ENCODE data around the gene POU2F3. TPM values are rescaled to one million over a fixed set of nuclear protein-coding genes. Genes with fewer than 3 reads are reported as not detected.

The POU2F3 gene
- total RNA-seq, 1 donor from 2014 or later, result not detected

DNA sequence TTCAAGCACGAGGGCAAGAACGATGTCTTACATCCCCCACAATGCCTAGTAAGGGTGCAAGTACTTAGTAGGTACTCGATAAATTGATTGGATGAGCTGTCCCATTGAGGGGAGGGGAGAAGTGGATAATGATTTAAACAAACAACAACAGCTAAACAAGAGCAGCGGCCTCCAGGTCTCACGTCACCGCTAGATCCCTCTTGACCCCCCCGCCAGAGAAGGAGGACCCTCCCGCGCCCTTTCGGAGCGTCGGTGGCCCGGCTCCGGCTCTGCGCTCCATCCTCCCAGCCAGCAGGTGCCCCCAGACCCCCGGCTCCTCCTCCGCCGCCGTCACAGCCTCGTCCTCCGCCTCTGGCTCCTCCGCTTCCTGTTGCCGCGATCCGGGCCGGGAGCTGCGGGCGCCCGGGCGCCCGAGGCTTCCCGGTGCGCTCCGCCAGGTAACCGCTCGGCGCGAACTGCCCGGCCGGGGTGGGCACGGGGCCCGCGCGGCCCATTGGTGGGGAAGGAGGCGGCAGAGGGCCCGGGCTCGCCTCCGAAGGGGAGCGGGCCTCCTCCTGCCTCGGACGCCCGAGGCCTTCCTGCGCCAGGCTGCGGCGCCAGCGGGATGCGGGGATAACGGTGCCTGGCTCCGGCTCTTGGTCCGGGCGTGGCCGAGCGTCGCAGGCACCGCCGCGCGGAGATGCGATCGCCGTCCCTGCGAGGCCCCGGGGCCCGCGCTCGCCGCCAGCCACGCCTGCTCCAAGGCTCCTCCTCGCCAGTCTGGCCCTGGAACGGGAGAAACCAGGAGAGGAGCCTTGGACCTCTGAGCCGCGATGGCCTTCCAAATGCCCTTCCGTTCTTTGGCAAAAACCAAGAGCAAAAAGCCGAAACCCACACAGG is 85.2 kb downstream of the POU2F3 start, which contains the start of gene TLCD5:
TLCD5 (plus strand) TSS at position 368 of the 879 bp plus-strand sequence. CDS start 2,143 bp downstream, outside the sequence.
- Mint-ChIP-seq H3K9me3 (ENCODE audit: unreplicated experiment) (no peaks in the 10 kb centered on the region), H3K27me3 (ENCODE audit: unreplicated experiment) (no peaks in the 10 kb centered on the region), H3K27ac (ENCODE audit: unreplicated experiment) (peak within 1 kb of the TSS; percentile 89), H3K36me3 (ENCODE audit: unreplicated experiment) (peaks cover 4% of the 10 kb centered on the region), H3K4me1 (ENCODE audit: unreplicated experiment) (peaks cover 36% of the 10 kb centered on the region), H3K4me3 (ENCODE audit: unreplicated experiment) (peak within 1 kb of the TSS; percentile 85)
- TF ChIP-seq, protein P1, sequence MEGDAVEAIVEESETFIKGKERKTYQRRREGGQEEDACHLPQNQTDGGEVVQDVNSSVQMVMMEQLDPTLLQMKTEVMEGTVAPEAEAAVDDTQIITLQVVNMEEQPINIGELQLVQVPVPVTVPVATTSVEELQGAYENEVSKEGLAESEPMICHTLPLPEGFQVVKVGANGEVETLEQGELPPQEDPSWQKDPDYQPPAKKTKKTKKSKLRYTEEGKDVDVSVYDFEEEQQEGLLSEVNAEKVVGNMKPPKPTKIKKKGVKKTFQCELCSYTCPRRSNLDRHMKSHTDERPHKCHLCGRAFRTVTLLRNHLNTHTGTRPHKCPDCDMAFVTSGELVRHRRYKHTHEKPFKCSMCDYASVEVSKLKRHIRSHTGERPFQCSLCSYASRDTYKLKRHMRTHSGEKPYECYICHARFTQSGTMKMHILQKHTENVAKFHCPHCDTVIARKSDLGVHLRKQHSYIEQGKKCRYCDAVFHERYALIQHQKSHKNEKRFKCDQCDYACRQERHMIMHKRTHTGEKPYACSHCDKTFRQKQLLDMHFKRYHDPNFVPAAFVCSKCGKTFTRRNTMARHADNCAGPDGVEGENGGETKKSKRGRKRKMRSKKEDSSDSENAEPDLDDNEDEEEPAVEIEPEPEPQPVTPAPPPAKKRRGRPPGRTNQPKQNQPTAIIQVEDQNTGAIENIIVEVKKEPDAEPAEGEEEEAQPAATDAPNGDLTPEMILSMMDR (IDR thresholded peaks at IDR 0.05), result peak; percentile 37
- peak; percentile 92 for DNase-seq (ENCODE audit: extremely low spot score, unreplicated experiment)

GRCh38 chr11:120326228-120326627 is 86.3 kb downstream of the POU2F3 start:
- peaks cover 46% of the 10 kb centered on the region for H3K4me1 Mint-ChIP-seq (ENCODE audit: unreplicated experiment)
- no peak for DNase-seq (ENCODE audit: extremely low spot score, unreplicated experiment)
- H3K4me3 Mint-ChIP-seq (ENCODE audit: unreplicated experiment), result peak overlapping the region; percentile 85
- peak overlapping the region; percentile 89 for H3K27ac Mint-ChIP-seq (ENCODE audit: unreplicated experiment)
- H3K27me3 Mint-ChIP-seq (ENCODE audit: unreplicated experiment), result no peaks in the 10 kb centered on the region
- H3K9me3 Mint-ChIP-seq (ENCODE audit: unreplicated experiment), result no peaks in the 10 kb centered on the region
- H3K36me3 Mint-ChIP-seq (ENCODE audit: unreplicated experiment), result peaks cover 6% of the 10 kb centered on the region
- TF ChIP-seq, protein P1 (IDR thresholded peaks at IDR 0.05), result no peak

- peak overlapping the region; percentile 85 for H3K4me3 Mint-ChIP-seq (ENCODE audit: unreplicated experiment)
- no peak for DNase-seq (ENCODE audit: extremely low spot score, unreplicated experiment)
These were observed 86.9 kb downstream of the POU2F3 start for GRCh38 chr11:120326845-120327281.

GRCh38 chr11:120327311-120327710 is 87.4 kb downstream of the POU2F3 start:
- H3K4me1 Mint-ChIP-seq (ENCODE audit: unreplicated experiment), result peaks cover 57% of the 10 kb centered on the region
- H3K36me3 Mint-ChIP-seq (ENCODE audit: unreplicated experiment), result peaks cover 6% of the 10 kb centered on the region
- TF ChIP-seq, protein P1 (IDR thresholded peaks at IDR 0.05), result no peak
- no peaks in the 10 kb centered on the region for H3K27me3 Mint-ChIP-seq (ENCODE audit: unreplicated experiment)
- no peak overlapping the region for H3K27ac Mint-ChIP-seq (ENCODE audit: unreplicated experiment)
- H3K4me3 Mint-ChIP-seq (ENCODE audit: unreplicated experiment), result no peak overlapping the region
- no peak for DNase-seq (ENCODE audit: extremely low spot score, unreplicated experiment)
- no peaks in the 10 kb centered on the region for H3K9me3 Mint-ChIP-seq (ENCODE audit: unreplicated experiment)

More at GRCh38 chr11:120326845-120327281, 86.9 kb downstream of the POU2F3 start:
- H3K4me1 Mint-ChIP-seq (ENCODE audit: unreplicated experiment), result peaks cover 53% of the 10 kb centered on the region
- H3K27ac Mint-ChIP-seq (ENCODE audit: unreplicated experiment), result peak overlapping the region; percentile 67
- H3K36me3 Mint-ChIP-seq (ENCODE audit: unreplicated experiment), result peaks cover 6% of the 10 kb centered on the region
- TF ChIP-seq, protein P1 (IDR thresholded peaks at IDR 0.05), result no peak
- H3K27me3 Mint-ChIP-seq (ENCODE audit: unreplicated experiment), result no peaks in the 10 kb centered on the region
- H3K9me3 Mint-ChIP-seq (ENCODE audit: unreplicated experiment), result no peaks in the 10 kb centered on the region

- peaks cover 68% of the 10 kb centered on the region for H3K4me1 Mint-ChIP-seq (ENCODE audit: unreplicated experiment)
- H3K36me3 Mint-ChIP-seq (ENCODE audit: unreplicated experiment), result peaks cover 6% of the 10 kb centered on the region
- no peaks in the 10 kb centered on the region for H3K9me3 Mint-ChIP-seq (ENCODE audit: unreplicated experiment)
- H3K27me3 Mint-ChIP-seq (ENCODE audit: unreplicated experiment), result no peaks in the 10 kb centered on the region
- no peak for DNase-seq (ENCODE audit: extremely low spot score, unreplicated experiment)
- H3K4me3 Mint-ChIP-seq (ENCODE audit: unreplicated experiment), result no peak overlapping the region
- TF ChIP-seq, protein P1 (IDR thresholded peaks at IDR 0.05), result no peak
- peak overlapping the region; percentile 82 for H3K27ac Mint-ChIP-seq (ENCODE audit: unreplicated experiment)
These were observed 89.6 kb downstream of the POU2F3 start for GRCh38 chr11:120329556-120329955.
